Astrocyte of the cerebellum (primary cell): Measurements from ENCODE around the gene ADAD2.

Experiments
- DNase-seq: peaks from one replicate; pipeline ENCODE4 v3.0.0-alpha.2; 2011; ENCODE audit warnings: low read depth
- H3K4me3 ChIP-seq: 2 replicates; pipeline ENCODE4 v1.5.1; 2011; ENCODE audit warnings: mild to moderate bottlenecking, low read depth, low read length, moderate library complexity
- in situ Hi-C: cut with HindIII; loops from 2 replicates; pipeline ENCODE4 v1.10.0; 2017; ENCODE audit warnings: low sequenced_read_pairs
- TF ChIP-seq, protein P1 (sequence below): IDR thresholded peaks from 2 replicates; pipeline ENCODE4 v1.5.1; 2012; ENCODE audit warnings: low read length, low read depth, moderate library complexity, mild to moderate bottlenecking; ENCODE audit errors: missing control alignments

The ADAD2 gene

GRCh38 chr16:84190731-84191388, at the start of gene ADAD2:
ADAD2 (plus strand) TSS chr16:84191157; CDS start chr16:84191231, 74 bp downstream.
- TF ChIP-seq, protein P1, sequence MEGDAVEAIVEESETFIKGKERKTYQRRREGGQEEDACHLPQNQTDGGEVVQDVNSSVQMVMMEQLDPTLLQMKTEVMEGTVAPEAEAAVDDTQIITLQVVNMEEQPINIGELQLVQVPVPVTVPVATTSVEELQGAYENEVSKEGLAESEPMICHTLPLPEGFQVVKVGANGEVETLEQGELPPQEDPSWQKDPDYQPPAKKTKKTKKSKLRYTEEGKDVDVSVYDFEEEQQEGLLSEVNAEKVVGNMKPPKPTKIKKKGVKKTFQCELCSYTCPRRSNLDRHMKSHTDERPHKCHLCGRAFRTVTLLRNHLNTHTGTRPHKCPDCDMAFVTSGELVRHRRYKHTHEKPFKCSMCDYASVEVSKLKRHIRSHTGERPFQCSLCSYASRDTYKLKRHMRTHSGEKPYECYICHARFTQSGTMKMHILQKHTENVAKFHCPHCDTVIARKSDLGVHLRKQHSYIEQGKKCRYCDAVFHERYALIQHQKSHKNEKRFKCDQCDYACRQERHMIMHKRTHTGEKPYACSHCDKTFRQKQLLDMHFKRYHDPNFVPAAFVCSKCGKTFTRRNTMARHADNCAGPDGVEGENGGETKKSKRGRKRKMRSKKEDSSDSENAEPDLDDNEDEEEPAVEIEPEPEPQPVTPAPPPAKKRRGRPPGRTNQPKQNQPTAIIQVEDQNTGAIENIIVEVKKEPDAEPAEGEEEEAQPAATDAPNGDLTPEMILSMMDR = no peak
- in situ Hi-C loops = loop anchor here (5.0 kb wide), 1 partner anchor 54 kb away; no protein-coding TSS in a partner anchor
- DNase-seq = no peak
- H3K4me3 ChIP-seq = no peak within 1 kb of the TSS

DNA sequence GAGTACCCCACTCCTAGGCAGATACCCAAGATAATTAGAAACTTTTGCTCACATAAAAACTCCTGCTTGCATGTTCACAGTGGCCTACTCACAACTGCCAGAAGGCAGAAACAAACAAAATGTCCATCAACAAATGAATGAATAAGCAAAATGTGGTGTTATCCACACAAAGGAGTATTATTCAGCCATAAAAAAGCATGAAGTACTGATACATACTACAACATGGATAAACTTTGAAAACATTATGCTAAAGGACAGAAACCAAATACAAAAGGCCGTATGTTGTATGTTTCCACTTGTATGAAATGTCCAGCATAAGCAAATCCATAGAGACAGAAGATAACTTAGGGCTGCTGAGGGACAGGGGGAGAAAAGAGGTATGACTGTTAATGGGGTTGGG, 47.9 kb upstream of the ADAD2 start:
- no peak overlapping the region for H3K4me3 ChIP-seq
- in situ Hi-C loops = no loop called here
- TF ChIP-seq, protein P1 = no peak
- no peak for DNase-seq

GRCh38 chr16:84143784-84144199, 47.2 kb upstream of the ADAD2 start:
- TF ChIP-seq, protein P1 = no peak
- H3K4me3 ChIP-seq = peak overlapping the region; percentile 81
- in situ Hi-C loops = no loop called here
- no peak for DNase-seq

GRCh38 chr16:84144209-84144858, 46.6 kb upstream of the ADAD2 start:
- peak overlapping the region; percentile 81 for H3K4me3 ChIP-seq
- TF ChIP-seq, protein P1 = peak; percentile 42
- DNase-seq = no peak
- in situ Hi-C loops = no loop called here

DNA sequence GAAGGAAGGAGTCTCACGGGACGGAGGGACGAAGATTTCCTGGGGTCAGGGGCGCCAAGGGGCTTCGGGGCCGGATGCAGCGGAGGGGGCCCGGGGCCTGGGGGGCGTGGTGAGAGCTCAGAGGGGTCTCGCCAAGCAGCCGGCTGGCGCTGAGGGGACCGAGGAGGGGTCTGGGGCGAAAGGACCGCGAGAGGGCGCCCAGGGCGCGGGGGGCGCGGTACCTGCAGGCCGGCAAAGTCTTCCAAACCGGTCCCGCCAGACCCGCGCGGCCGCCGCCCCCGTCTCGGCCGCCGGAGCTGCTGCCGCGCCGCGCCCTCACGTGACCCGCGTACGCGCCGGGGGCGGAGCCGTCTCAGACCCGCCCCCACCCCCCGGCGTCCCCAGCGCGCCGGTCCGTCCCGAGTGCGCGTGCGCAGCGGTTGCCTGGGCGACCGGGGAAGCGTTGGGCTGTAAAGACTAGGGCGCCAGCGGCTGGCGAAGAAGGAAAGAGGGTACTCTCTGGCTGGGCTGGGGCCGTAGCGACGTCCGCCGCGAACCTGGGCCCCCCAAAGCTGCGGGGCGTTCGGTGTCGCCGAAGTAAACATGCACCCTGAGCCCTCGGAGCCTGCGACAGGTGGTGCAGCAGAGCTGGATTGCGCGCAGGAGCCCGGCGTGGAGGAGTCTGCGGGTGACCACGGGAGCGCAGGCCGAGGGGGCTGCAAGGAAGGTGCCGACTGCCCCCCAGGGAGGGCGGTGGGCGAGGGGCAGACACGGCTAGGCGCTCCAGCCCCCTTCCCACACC, 45.9 kb upstream of the ADAD2 start, which contains the start of the genes DNAAF1 and HSDL1:
DNAAF1 (plus strand) TSS at position 450 of the 781 bp plus-strand sequence; CDS start at position 583, 133 bp downstream.
HSDL1 (minus strand) TSS at position 319 of the 781 bp plus-strand sequence. CDS start 13,856 bp downstream, outside the sequence.
- in situ Hi-C loops = no loop called here
- peak within 1 kb of the TSS; percentile 81 for H3K4me3 ChIP-seq
- DNase-seq = peak; percentile 41
- TF ChIP-seq, protein P1 = no peak

DNA sequence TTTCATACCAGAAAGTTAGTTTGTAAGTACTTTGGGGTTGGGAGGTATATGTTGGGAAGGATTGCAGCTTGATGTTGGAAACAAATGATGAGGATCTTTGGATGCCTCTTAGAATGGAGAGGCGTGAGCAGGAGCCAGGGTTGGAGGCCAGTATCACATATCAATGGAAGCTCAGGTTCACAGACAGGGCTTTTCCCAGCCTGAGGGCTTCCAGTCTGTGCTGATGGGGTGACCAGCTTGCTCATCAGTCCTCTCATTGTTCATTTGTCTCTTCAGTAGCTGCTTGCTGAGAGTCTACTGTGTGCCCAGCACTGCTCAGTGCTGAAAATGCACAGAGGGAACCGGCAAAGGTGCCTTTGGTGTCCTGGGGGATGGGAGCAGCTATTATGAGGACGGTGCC, 40.0 kb upstream of the ADAD2 start:
- no peak overlapping the region for H3K4me3 ChIP-seq
- in situ Hi-C loops = no loop called here
- TF ChIP-seq, protein P1 = no peak
- no peak for DNase-seq
